ENCODE results near the gene DOCK8. TPM values are rescaled to one million over a fixed set of nuclear protein-coding genes. Genes with fewer than 3 reads are reported as not detected.

The DOCK8 gene
- total and polyA plus RNA-seq, 2 of the 4 experiments (the other 2 are of a cell fraction) = not detected

DNA sequence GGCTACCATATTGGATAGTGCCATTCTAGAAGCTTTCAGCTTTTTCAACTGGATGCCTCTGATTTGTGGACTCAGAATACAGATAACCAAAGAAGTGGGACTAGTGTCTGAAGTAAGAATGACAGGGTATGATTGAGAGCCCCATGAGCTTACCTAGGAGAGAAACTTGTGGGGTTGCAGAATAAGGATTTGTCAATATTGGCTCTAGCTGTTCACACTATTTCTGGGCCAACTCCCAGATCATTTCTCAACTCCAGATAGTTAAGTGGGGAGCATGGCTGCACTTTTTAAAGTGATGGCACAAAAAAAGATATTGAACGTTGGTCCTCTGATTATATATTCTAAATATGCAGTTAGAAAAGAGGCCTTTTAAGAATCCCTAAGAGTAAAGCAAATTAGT lies 252.1 kb downstream of the DOCK8 start:
- Histone ChIP-seq H3K23ac (ENCODE audit: low read depth, low read length) (no peak overlapping the region), H3K4me3 (ENCODE audit: insufficient read depth, low read depth, low read length) (no peak overlapping the region), H4K8ac (ENCODE audit: low read depth in 2 of 2, low read length in 2 of 2) (no peak overlapping the region), H3K9me3 (ENCODE audit: control insufficient read depth, insufficient read depth, low read length) (no peaks in the 10 kb centered on the region), H3K18ac (ENCODE audit: low read depth, low read length) (no peak overlapping the region), H2BK120ac (ENCODE audit: low read depth, low read length) (no peak overlapping the region), H4K91ac (ENCODE audit: insufficient read depth, low read depth, low read length) (no peak overlapping the region), H3K9me1 (ENCODE audit: insufficient read depth, low read length) (0 out of 2 replicates have a peak, but pooled peaks cover 3% of the 10 kb centered on the region), H2BK20ac (ENCODE audit: low read depth, low read length) (no peak overlapping the region), H3K27ac (ENCODE audit: insufficient read depth, low read length) (no peak overlapping the region), H2BK15ac (ENCODE audit: low read depth, low read length) (no peak overlapping the region), H3K14ac (replicated peaks; ENCODE audit: low read depth, low read length) (no peak overlapping the region), H3K4me2 (ENCODE audit: low read depth, low read length) (no peak overlapping the region), H2AFZ (replicated peaks; ENCODE audit: low read length, poor library complexity) (no peak overlapping the region), H3K36me3 (ENCODE audit: control insufficient read depth, insufficient read depth, low read length) (no peaks in the 10 kb centered on the region), H4K5ac (ENCODE audit: low read depth, low read length) (no peak overlapping the region), H2BK5ac (ENCODE audit: low read depth, low read length, poor library complexity, severe bottlenecking) (no peak overlapping the region), H3K4ac (ENCODE audit: low read depth, low read length) (no peak overlapping the region), H4K20me1 (ENCODE audit: insufficient read depth, low read length) (no peaks in the 10 kb centered on the region), H3K79me1 (ENCODE audit: low read depth in 1 of 2, low read length in 2 of 2) (no peaks in the 10 kb centered on the region), H2AK9ac (replicated peaks; ENCODE audit: low read depth, low read length, poor library complexity) (peak overlapping the region; percentile 18), H3K27me3 (ENCODE audit: control insufficient read depth, insufficient read depth, low read length) (peaks cover 2% of the 10 kb centered on the region; the same call in 1 of the 2 replicates), H3K4me1 (ENCODE audit: control insufficient read depth, insufficient read depth, low read length) (peaks cover 7% of the 10 kb centered on the region), H3K56ac (ENCODE audit: extremely low read depth, insufficient read depth, low read length) (no peak overlapping the region), H3K9ac (ENCODE audit: low read depth, low read length) (no peak overlapping the region), H2AK5ac (ENCODE audit: low read depth, low read length) (no peak overlapping the region)
- TF ChIP-seq RAD21 (IDR thresholded peaks at IDR 0.05; ENCODE audit: low read length) = no peak
- no peak for TF ChIP-seq CHD1 (IDR thresholded peaks at IDR 0.05; ENCODE audit: low read depth, low read length)
- no peak for TF ChIP-seq POLR2A (IDR thresholded peaks at IDR 0.05; ENCODE audit: low read depth, low read length)
- TF ChIP-seq BHLHE40 (IDR thresholded peaks at IDR 0.05; ENCODE audit: low read depth, low read length) = no peak
- no peak for TF ChIP-seq FOS (IDR thresholded peaks at IDR 0.05; ENCODE audit: low read depth, low read length)
- no peak for TF ChIP-seq MAZ (IDR thresholded peaks at IDR 0.05; ENCODE audit: borderline replicate concordance, low read depth, low read length)
- TF ChIP-seq, protein P1, sequence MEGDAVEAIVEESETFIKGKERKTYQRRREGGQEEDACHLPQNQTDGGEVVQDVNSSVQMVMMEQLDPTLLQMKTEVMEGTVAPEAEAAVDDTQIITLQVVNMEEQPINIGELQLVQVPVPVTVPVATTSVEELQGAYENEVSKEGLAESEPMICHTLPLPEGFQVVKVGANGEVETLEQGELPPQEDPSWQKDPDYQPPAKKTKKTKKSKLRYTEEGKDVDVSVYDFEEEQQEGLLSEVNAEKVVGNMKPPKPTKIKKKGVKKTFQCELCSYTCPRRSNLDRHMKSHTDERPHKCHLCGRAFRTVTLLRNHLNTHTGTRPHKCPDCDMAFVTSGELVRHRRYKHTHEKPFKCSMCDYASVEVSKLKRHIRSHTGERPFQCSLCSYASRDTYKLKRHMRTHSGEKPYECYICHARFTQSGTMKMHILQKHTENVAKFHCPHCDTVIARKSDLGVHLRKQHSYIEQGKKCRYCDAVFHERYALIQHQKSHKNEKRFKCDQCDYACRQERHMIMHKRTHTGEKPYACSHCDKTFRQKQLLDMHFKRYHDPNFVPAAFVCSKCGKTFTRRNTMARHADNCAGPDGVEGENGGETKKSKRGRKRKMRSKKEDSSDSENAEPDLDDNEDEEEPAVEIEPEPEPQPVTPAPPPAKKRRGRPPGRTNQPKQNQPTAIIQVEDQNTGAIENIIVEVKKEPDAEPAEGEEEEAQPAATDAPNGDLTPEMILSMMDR (conservative IDR thresholded peaks at IDR 0.05; ENCODE audit: low read depth, low read length) = no peak
- no peak for TF ChIP-seq CEBPB (IDR thresholded peaks at IDR 0.05; ENCODE audit: low read depth, low read length)
- TF ChIP-seq, protein P2, sequence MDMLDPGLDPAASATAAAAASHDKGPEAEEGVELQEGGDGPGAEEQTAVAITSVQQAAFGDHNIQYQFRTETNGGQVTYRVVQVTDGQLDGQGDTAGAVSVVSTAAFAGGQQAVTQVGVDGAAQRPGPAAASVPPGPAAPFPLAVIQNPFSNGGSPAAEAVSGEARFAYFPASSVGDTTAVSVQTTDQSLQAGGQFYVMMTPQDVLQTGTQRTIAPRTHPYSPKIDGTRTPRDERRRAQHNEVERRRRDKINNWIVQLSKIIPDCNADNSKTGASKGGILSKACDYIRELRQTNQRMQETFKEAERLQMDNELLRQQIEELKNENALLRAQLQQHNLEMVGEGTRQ (IDR thresholded peaks at IDR 0.05; ENCODE audit: low read depth, low read length) = no peak
- no peak for TF ChIP-seq NFE2L2 (IDR thresholded peaks at IDR 0.05; ENCODE audit: low read depth, low read length)
- no peak for TF ChIP-seq MXI1 (IDR thresholded peaks at IDR 0.05; ENCODE audit: borderline replicate concordance, low read depth, low read length)
- TF ChIP-seq, protein P3, sequence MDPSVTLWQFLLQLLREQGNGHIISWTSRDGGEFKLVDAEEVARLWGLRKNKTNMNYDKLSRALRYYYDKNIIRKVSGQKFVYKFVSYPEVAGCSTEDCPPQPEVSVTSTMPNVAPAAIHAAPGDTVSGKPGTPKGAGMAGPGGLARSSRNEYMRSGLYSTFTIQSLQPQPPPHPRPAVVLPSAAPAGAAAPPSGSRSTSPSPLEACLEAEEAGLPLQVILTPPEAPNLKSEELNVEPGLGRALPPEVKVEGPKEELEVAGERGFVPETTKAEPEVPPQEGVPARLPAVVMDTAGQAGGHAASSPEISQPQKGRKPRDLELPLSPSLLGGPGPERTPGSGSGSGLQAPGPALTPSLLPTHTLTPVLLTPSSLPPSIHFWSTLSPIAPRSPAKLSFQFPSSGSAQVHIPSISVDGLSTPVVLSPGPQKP (IDR thresholded peaks at IDR 0.05; ENCODE audit: borderline replicate concordance, low read depth, low read length) = no peak
- TF ChIP-seq SMC3 (IDR thresholded peaks at IDR 0.05; ENCODE audit: low read depth, low read length) = no peak
- no peak for TF ChIP-seq MAFK (IDR thresholded peaks at IDR 0.05; ENCODE audit: low read depth, low read length)
- TF ChIP-seq RFX5 (IDR thresholded peaks at IDR 0.05; ENCODE audit: low read depth, low read length) = no peak
- TF ChIP-seq RCOR1 (IDR thresholded peaks at IDR 0.05; ENCODE audit: insufficient replicate concordance, low read length) = no peak
- no peak for ATAC-seq (ENCODE audit: low read depth)
- no CpG with 5 or more reads among the region's 1 CpG for WGBS, 2 experiments (ENCODE audit: extremely low coverage in 2 of 2, insufficient read length in 1 of 2)
- POLR2A ChIA-PET (ENCODE audit: unreplicated experiment) = no interaction called here
- dilution Hi-C loops (cut with HindIII; ENCODE audit: low sequenced_read_pairs, unreplicated experiment) = no loop called here
- in situ Hi-C loops (cut with MboI; ENCODE audit: low sequenced_read_pairs) = no loop called here
- no peak for DNase-seq
- CTCF ChIA-PET = interaction anchor here (0.6 kb wide), 1 partner anchor 23 kb away, joined by 3 read pairs; no protein-coding TSS in a partner anchor
- intact Hi-C loops (cut with micrococcal nuclease) = no loop called here
- BruUV-seq (replicated peaks) = no TSS peak
